ENCODE measurements around the gene CAMSAP1.

GRCh38 chr9:135884328-135885035 is 22.9 kb downstream of the CAMSAP1 start:
- TF ChIP-seq POLR2A (IDR thresholded peaks at IDR 0.05): no peak
- no peak for TF ChIP-seq CTCF (IDR thresholded peaks at IDR 0.05)
